Ishikawa (cell line): ENCODE measurements around the gene KSR2.

Experiments
- CEBPB ChIP-seq: IDR thresholded peaks from 2 replicates; pipeline ENCODE4 v1.6.1; 2012
- CREB1 ChIP-seq: IDR thresholded peaks from 2 replicates; pipeline ENCODE4 v1.6.1; 2012; ENCODE audit warnings: low read depth
- EGR1 ChIP-seq: IDR thresholded peaks from 2 replicates; pipeline ENCODE4 v1.6.1; 2012
- EP300 ChIP-seq: IDR thresholded peaks from 2 replicates; pipeline ENCODE4 v1.6.1; 2012; ENCODE audit warnings: borderline replicate concordance
- FOXM1 ChIP-seq: IDR thresholded peaks from 2 replicates; pipeline ENCODE4 v1.6.1; 2012; ENCODE audit warnings: low read depth, borderline replicate concordance
- NFIC ChIP-seq: IDR thresholded peaks from 2 replicates; pipeline ENCODE4 v1.6.1; 2012
- RAD21 ChIP-seq: IDR thresholded peaks from 2 replicates; pipeline ENCODE4 v1.6.1; 2012; ENCODE audit warnings: low read depth
- TAF1 ChIP-seq: IDR thresholded peaks from 2 replicates; pipeline ENCODE4 v1.6.1; 2012; ENCODE audit warnings: low read depth, mild to moderate bottlenecking
- TCF12 ChIP-seq: IDR thresholded peaks from 2 replicates; pipeline ENCODE4 v1.6.1; 2012; ENCODE audit warnings: low read depth
- TEAD4 ChIP-seq: IDR thresholded peaks from 2 replicates; pipeline ENCODE4 v1.6.1; 2012
- YY1 ChIP-seq: IDR thresholded peaks from 2 replicates; pipeline ENCODE4 v1.6.1; 2012; ENCODE audit warnings: low read depth
- ZBTB7A ChIP-seq: IDR thresholded peaks from 2 replicates; pipeline ENCODE4 v1.6.1; 2012; ENCODE audit warnings: low read depth
- TF ChIP-seq, protein P1 (sequence below): IDR thresholded peaks from 2 replicates; pipeline ENCODE4 v1.6.1; 2012
- TF ChIP-seq, protein P2 (sequence below): IDR thresholded peaks from 2 replicates; pipeline ENCODE4 v1.6.1; 2012
- TF ChIP-seq, protein P3 (sequence below): IDR thresholded peaks from 2 replicates; pipeline ENCODE4 v1.6.1; 2012; ENCODE audit warnings: low read depth, mild to moderate bottlenecking

The KSR2 gene

DNA sequence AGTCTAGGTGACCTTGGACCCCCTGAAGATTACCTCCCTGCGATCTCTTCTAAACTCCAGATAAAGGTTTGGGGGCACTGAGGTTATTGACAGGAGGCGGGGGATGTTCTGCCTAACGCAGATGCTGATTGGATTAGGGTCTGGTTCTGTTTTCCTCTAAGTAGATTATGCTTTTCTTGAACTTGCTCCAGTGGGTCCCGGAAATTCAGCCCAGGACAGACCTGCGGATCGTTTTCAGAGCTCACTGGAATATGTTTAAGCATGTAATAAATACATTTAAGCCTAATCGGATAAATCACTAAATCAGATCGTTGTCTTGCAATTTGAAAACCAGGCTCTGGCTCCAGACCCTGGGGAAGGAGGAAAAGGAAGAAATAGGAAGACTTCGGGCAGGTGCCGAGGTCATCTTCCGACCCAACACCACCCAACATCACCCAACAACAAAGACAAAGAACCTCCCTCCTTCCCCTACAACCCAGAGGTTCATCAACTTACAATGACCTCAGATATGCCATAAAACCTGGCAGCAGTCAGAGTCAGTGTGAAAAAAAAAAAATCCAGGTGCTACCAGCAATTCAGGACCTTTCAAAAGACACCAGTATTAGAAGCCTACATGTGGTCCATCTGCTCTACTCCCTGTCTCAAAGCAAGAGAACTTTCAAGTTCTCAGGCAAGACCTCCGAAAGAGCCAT is 148.4 kb downstream of the KSR2 start:
- no peak for TF ChIP-seq CREB1
- no peak for TF ChIP-seq TCF12
- no peak for TF ChIP-seq ZBTB7A
- no peak for TF ChIP-seq CEBPB
- TF ChIP-seq EP300: no peak
- no peak for TF ChIP-seq NFIC
- no peak for TF ChIP-seq TAF1
- no peak for TF ChIP-seq FOXM1
- no peak for TF ChIP-seq TEAD4

DNA sequence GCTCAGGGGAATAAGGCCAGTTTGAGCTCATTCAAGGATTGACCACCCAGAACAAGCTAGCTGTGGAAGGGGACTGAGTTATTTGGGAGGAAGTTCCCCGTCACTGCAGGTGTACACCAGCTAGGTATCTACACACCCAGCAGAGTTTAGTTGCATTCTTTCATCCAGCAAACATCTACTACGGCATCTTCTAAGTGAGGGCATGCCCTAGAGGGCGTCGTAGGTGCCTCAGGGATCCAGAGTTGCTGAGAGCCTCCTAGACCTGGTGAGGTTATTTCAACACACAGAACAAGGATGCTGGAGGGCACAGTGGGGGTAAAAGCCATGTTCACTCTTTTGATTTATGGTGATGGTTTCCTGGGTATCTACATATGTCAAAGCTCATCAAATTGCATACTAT is 149.6 kb downstream of the KSR2 start:
- TF ChIP-seq EP300: no peak
- TF ChIP-seq, protein P1, sequence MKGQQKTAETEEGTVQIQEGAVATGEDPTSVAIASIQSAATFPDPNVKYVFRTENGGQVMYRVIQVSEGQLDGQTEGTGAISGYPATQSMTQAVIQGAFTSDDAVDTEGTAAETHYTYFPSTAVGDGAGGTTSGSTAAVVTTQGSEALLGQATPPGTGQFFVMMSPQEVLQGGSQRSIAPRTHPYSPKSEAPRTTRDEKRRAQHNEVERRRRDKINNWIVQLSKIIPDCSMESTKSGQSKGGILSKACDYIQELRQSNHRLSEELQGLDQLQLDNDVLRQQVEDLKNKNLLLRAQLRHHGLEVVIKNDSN: no peak
- TF ChIP-seq NFIC: no peak
- TF ChIP-seq RAD21: no peak
- TF ChIP-seq TAF1: no peak
- no peak for TF ChIP-seq TEAD4
- no peak for TF ChIP-seq TCF12

DNA sequence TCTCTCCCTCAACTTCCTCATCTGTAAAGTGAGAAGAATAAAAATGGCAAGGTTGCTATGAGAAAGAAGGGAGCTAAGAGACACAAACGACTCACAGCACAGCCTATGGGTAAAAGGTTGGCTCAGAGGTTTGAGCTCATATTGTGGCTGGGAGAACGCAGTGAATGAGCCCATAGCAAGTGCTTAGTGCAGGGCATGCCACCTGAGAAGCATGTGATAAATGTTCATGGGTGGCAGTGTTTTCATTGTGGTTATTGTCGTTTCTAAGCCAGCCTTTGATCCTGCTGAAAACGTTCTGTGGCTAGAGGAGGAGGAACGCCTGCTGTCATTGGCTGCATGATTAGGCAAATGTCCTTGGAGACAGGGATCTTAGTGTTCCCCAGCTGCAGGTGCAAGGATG is 150.4 kb downstream of the KSR2 start:
- TF ChIP-seq FOXM1 (no peak), TEAD4 (no peak), YY1 (no peak), EGR1 (no peak), RAD21 (no peak)
- TF ChIP-seq, protein P2, sequence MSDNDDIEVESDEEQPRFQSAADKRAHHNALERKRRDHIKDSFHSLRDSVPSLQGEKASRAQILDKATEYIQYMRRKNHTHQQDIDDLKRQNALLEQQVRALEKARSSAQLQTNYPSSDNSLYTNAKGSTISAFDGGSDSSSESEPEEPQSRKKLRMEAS: no peak

DNA sequence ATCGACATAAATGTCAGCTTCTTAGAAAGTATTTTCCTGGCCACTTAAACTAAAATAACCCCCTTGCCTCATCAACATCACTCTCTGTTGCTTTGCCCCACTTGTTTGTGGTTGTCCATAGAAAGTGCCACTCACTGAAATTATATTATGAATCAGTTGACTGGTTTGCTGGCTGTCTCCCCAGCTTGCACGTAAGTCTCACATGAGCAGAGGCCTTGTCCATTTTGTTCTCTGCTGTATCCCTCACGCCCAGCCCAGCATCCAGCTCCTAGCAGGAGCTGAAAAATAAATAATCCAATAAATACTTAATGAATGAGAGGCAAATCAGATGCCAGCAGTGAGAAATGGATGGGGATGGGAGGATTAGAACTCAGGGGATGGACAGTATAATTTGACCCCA is 159.3 kb downstream of the KSR2 start:
- TF ChIP-seq, protein P1: no peak
- TF ChIP-seq TCF12: no peak
- TF ChIP-seq ZBTB7A: no peak
- TF ChIP-seq NFIC: no peak
- no peak for TF ChIP-seq EP300

DNA sequence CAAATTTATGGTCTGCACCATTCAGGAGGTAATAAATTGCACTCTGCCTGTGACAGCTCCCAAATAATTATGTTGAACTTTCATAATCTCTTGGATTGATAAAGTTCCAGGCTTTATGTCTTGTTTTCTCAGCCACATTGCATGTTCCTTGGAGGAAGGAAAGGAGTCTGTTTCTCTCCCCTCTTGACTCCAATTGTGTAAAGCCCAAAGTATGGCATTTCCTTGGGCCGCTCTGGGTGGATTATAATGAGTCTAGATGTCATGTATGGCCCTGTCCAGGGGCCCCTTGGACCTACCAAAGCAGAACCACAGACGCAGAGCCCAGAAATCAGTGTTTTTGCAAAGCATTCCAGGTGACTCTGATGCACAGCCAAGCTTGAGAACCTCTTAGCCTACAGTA is 160.8 kb downstream of the KSR2 start:
- TF ChIP-seq FOXM1 (no peak), RAD21 (no peak), EP300 (no peak), EGR1 (no peak), TCF12 (no peak), YY1 (no peak), TAF1 (no peak)
- TF ChIP-seq, protein P3, sequence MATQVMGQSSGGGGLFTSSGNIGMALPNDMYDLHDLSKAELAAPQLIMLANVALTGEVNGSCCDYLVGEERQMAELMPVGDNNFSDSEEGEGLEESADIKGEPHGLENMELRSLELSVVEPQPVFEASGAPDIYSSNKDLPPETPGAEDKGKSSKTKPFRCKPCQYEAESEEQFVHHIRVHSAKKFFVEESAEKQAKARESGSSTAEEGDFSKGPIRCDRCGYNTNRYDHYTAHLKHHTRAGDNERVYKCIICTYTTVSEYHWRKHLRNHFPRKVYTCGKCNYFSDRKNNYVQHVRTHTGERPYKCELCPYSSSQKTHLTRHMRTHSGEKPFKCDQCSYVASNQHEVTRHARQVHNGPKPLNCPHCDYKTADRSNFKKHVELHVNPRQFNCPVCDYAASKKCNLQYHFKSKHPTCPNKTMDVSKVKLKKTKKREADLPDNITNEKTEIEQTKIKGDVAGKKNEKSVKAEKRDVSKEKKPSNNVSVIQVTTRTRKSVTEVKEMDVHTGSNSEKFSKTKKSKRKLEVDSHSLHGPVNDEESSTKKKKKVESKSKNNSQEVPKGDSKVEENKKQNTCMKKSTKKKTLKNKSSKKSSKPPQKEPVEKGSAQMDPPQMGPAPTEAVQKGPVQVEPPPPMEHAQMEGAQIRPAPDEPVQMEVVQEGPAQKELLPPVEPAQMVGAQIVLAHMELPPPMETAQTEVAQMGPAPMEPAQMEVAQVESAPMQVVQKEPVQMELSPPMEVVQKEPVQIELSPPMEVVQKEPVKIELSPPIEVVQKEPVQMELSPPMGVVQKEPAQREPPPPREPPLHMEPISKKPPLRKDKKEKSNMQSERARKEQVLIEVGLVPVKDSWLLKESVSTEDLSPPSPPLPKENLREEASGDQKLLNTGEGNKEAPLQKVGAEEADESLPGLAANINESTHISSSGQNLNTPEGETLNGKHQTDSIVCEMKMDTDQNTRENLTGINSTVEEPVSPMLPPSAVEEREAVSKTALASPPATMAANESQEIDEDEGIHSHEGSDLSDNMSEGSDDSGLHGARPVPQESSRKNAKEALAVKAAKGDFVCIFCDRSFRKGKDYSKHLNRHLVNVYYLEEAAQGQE: no peak

DNA sequence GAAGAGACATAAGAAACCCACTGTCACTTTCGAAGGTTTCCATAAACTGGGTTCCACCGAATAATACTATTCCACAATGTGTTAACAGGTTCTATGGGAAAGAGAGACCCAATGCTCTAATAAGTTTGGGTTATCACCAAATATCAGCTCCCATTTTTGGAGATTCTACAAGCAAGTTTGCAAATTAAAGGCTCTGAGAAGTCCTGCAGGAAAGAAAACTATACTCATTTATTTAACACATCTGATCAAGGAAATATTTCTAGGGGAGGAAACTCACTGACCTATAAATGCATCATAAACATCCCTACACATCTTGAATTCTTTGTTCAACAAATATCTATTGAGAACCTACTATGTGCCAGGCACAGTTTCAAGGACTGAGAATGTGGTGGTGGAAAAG is 161.4 kb downstream of the KSR2 start:
- TF ChIP-seq, protein P1: no peak
- TF ChIP-seq TCF12 (no peak), CREB1 (no peak), RAD21 (no peak), YY1 (no peak), CEBPB (no peak), TEAD4 (no peak), EGR1 (no peak), ZBTB7A (no peak), TAF1 (no peak), EP300 (no peak), FOXM1 (no peak), NFIC (no peak)
- TF ChIP-seq, protein P3: no peak
- TF ChIP-seq, protein P2: no peak
